CD4-positive, alpha-beta memory T cell (primary cell): ENCODE measurements around the gene FAM124B. TPM values are rescaled to one million over a fixed set of nuclear protein-coding genes. Genes with fewer than 3 reads are reported as not detected.
A peak's percentile ranks its signal among the peaks of the same experiment; 100 is the strongest.

Experiments used
- CTCF ChIA-PET: fragments of 350-600 bp; sonication (Branson Sonifier 250); formaldehyde crosslinking; loops from one replicate; lab custom pipeline; 2021; ENCODE audit warnings: inconsistent platforms; ENCODE audit not compliant: partially characterized antibody; lab: Charles Lee
- POLR2A ChIA-PET: fragments of 350-600 bp; sonication (Branson Sonifier 250); formaldehyde crosslinking; loops from one replicate; lab custom pipeline; 2021; ENCODE audit not compliant: partially characterized antibody; lab: Charles Lee
- DNase-seq, 5 donors: peaks; one replicate each; pipeline versions ENCODE4 v3.0.0 to v3.0.0-alpha.2; 2020 to 2022; ENCODE audit warnings: mixed read lengths in 1 of 5
- H3K27ac ChIP-seq: one replicate; pipeline ENCODE4 v1.7.0; 2013; ENCODE audit warnings: low read depth, low read length
- H3K27me3 ChIP-seq: 2 replicates; pipeline ENCODE4 v1.7.0; 2013; ENCODE audit warnings: mild to moderate bottlenecking, low read length, moderate library complexity; ENCODE audit not compliant: insufficient read depth
- H3K36me3 ChIP-seq: 2 replicates; pipeline ENCODE4 v1.7.0; 2013; ENCODE audit warnings: mild to moderate bottlenecking, low read length, moderate library complexity; ENCODE audit not compliant: insufficient read depth
- H3K4me1 ChIP-seq: 2 replicates; pipeline ENCODE4 v1.7.0; 2013; ENCODE audit warnings: mild to moderate bottlenecking, low read length, moderate library complexity; ENCODE audit not compliant: insufficient read depth
- H3K4me3 ChIP-seq, 2 donors: one replicate each; pipeline ENCODE4 v1.7.0; 2013; ENCODE audit warnings: low read length in 2 of 2, mild to moderate bottlenecking in 1 of 2
- H3K9me3 ChIP-seq, 2 donors: one replicate each; pipeline ENCODE4 v1.7.0; 2013; ENCODE audit warnings: low read length in 2 of 2, control low read depth in 1 of 2; ENCODE audit not compliant: control insufficient read depth in 1 of 2
- H3K27ac Mint-ChIP-seq, 7 donors: one replicate each; pipeline ENCODE4 v1.8.0; 2020 to 2021; ENCODE audit warnings: mixed read lengths in 7 of 7, mild to moderate bottlenecking in 6 of 7, inconsistent platforms in 3 of 7, moderate library complexity in 3 of 7
- H3K27me3 Mint-ChIP-seq, 2 donors: one replicate each; pipeline ENCODE4 v1.8.0; 2020 to 2021; ENCODE audit warnings: mixed read lengths in 2 of 2
- H3K36me3 Mint-ChIP-seq, 2 donors: one replicate each; pipeline ENCODE4 v1.8.0; 2020 to 2021; ENCODE audit warnings: mixed read lengths in 2 of 2, inconsistent platforms in 1 of 2, mild to moderate bottlenecking in 1 of 2
- H3K4me1 Mint-ChIP-seq, 4 donors: one replicate each; pipeline ENCODE4 v1.8.0; 2020 to 2021; ENCODE audit warnings: mixed read lengths in 4 of 4, mild to moderate bottlenecking in 1 of 4
- H3K4me3 Mint-ChIP-seq, 8 donors: one replicate each; pipeline ENCODE4 v1.8.0; 2020 to 2021; ENCODE audit warnings: mixed read lengths in 8 of 8, mild to moderate bottlenecking in 7 of 8, moderate library complexity in 6 of 8, inconsistent platforms in 3 of 8
- H3K9me3 Mint-ChIP-seq, 8 donors: one replicate each; pipeline ENCODE4 v1.8.0; 2020 to 2021; ENCODE audit warnings: mixed read lengths in 8 of 8, mild to moderate bottlenecking in 5 of 8, inconsistent platforms in 3 of 8, moderate library complexity in 1 of 8
- intact Hi-C: fragments of 100-400 bp; cut with micrococcal nuclease; formaldehyde crosslinking; loops from one replicate; pipeline ENCODE4 v1.15.1; 2023
- polyA plus RNA-seq, 2 donors: library from polyadenylated mRNA; unstranded; fragments of 300-500 nt; fragmentation: Illumina TruSeq; gene quantifications; one replicate each; pipeline ENCODE4 v1.2.3, GENCODE V29; 2021
- total RNA-seq, 2 experiments: library from RNA; stranded (reverse); gene quantifications; one replicate each; pipeline ENCODE4 v1.2.3, GENCODE V29; 2021

The FAM124B gene
- total and polyA plus RNA-seq, 4 experiments from 2014 or later: 0.15 to 1.2 (median 0.54) TPM

GRCh38 chr2:224369028-224369632 lies 32.8 kb downstream of the FAM124B start:
- POLR2A ChIA-PET: interaction anchor here (1.5 kb wide), 1 partner anchor 399 kb away, joined by 3 read pairs; no protein-coding TSS in a partner anchor

DNA sequence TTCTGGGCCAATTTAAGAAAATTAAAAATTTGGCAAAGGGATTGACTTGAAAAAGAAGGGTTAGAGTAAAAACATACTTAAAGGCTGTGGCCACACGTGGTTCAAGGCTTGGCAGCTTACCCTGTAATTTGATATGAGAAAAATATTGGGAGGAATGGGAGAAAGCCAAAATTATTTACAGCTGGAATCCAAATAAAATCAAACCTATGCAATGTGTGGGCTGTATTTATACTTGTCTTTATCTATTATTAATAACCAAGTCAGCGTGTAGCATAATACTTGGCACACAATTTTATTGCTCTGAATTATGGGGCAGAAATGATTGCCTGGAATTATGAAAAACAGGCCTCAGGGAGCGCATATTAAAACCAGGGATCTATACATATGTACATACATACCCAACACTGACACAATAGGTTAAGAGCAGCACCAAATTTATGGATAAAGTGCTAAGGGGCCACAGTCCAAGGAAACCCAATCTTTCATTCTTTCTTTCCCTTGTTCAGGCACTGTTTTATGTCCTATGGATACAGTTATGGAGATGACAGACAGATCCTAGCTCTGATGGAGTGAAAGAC lies 35.6 kb downstream of the FAM124B start:
- intact Hi-C loops: no loop called here
- ChIA-PET CTCF (interaction anchor here (2.4 to 15.7 kb wide), 2 partner anchors 8 to 284 kb away, joined by 7 to 218 read pairs; no protein-coding TSS in a partner anchor), POLR2A (no interaction called here)
- H3K4me1 ChIP-seq: no peaks in the 10 kb centered on the region
- H3K4me3 ChIP-seq: no peak overlapping the region
- peaks cover 3% of the 10 kb centered on the region in 2 donors for H3K27me3 Mint-ChIP-seq
- H3K9me3 ChIP-seq: no peaks in the 10 kb centered on the region
- H3K9me3 Mint-ChIP-seq: no peaks in the 10 kb centered on the region
- H3K27ac ChIP-seq: no peak overlapping the region
- no peaks in the 10 kb centered on the region for H3K4me1 Mint-ChIP-seq
- H3K27me3 ChIP-seq: no peaks in the 10 kb centered on the region
- H3K36me3 ChIP-seq: no peaks in the 10 kb centered on the region
- no peak overlapping the region for H3K27ac Mint-ChIP-seq
- no peak for DNase-seq
- no peaks in the 10 kb centered on the region for H3K36me3 Mint-ChIP-seq
- no peak overlapping the region for H3K4me3 Mint-ChIP-seq

More at GRCh38 chr2:224369028-224369632, 32.8 kb downstream of the FAM124B start:
- H3K36me3 ChIP-seq: no peaks in the 10 kb centered on the region
- H3K4me1 ChIP-seq: no peaks in the 10 kb centered on the region
- no peak overlapping the region for H3K27ac ChIP-seq
- Mint-ChIP-seq H3K27ac (no peak overlapping the region), H3K36me3 (no peaks in the 10 kb centered on the region), H3K27me3 (peaks cover 2 to 3% of the 10 kb centered on the region in 2 donors), H3K4me3 (no peak overlapping the region), H3K4me1 (no peaks in the 10 kb centered on the region), H3K9me3 (no peaks in the 10 kb centered on the region)
- intact Hi-C loops: loop anchor here (1.0 kb wide), 1 partner anchor 376 kb away; no protein-coding TSS in a partner anchor
- DNase-seq: peak in 4 of 5 donors; percentile 15 to 32 (median 26)
- no peak overlapping the region for H3K4me3 ChIP-seq
- CTCF ChIA-PET: interaction anchor here (0.7 to 15.7 kb wide), 28 partner anchors 10 to 399 kb away, joined by 3 to 218 read pairs (median 4); partner anchors contain the start of gene FAM124B
- no peaks in the 10 kb centered on the region for H3K27me3 ChIP-seq
- no peaks in the 10 kb centered on the region for H3K9me3 ChIP-seq

DNA sequence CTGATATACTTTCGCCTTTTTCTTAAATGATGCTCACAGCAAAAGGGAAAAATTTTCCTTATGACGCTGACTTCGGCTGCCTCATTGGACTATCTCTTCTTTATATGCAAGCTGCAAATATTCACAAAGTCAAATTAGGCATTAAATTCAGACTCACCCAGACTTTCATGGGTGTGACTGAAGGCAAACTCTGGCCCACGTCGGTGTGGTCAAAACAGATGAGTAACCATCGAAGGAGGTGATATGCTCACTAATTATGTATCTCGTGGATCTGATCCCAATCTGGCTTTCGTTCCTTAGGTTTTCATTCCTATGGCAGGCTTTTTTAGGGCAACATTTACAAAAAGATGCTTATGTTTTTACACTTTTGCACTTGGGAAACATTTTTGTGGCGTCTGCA lies 36.6 kb downstream of the FAM124B start:
- POLR2A ChIA-PET: no interaction called here
- CTCF ChIA-PET: interaction anchor here (2.4 to 15.7 kb wide), 2 partner anchors 9 to 285 kb away, joined by 7 to 218 read pairs; no protein-coding TSS in a partner anchor

DNA sequence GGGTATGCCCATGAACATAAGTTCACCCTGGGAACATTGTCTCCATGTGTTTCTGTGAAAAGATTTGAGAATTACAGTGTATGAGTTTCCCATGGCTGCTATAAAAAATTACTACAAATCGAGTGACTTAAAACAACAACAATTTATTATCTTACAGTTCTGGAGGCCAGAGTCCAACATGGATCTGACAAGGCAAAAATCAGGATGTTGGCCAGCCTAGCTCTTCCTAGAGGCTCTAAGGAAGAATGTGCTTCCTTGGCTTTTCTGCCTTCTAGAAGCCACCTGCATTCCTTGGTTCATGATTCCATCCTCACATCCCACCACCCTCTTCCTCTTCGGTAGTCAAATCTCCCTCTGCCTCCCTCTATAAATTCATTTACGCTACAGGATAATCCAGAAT lies 38.6 kb downstream of the FAM124B start:
- H3K9me3 ChIP-seq: no peaks in the 10 kb centered on the region
- Mint-ChIP-seq H3K9me3 (no peaks in the 10 kb centered on the region), H3K36me3 (no peaks in the 10 kb centered on the region), H3K27ac (no peak overlapping the region), H3K4me1 (no peaks in the 10 kb centered on the region), H3K27me3 (peaks cover 2 to 4% of the 10 kb centered on the region in 2 donors), H3K4me3 (no peak overlapping the region)
- intact Hi-C loops: no loop called here
- ChIA-PET POLR2A (no interaction called here), CTCF (interaction anchor here (15.7 kb wide), 1 partner anchor 287 kb away, joined by 218 read pairs; no protein-coding TSS in a partner anchor)
- H3K36me3 ChIP-seq: no peaks in the 10 kb centered on the region
- DNase-seq: no peak
- no peaks in the 10 kb centered on the region for H3K27me3 ChIP-seq
- H3K27ac ChIP-seq: no peak overlapping the region
- H3K4me1 ChIP-seq: no peaks in the 10 kb centered on the region
- H3K4me3 ChIP-seq: no peak overlapping the region

More for the DNA sequence above, 36.6 kb downstream of the FAM124B start:
- Histone ChIP-seq H3K36me3 (no peaks in the 10 kb centered on the region), H3K9me3 (no peaks in the 10 kb centered on the region), H3K27ac (no peak overlapping the region), H3K4me3 (no peak overlapping the region), H3K27me3 (no peaks in the 10 kb centered on the region), H3K4me1 (no peaks in the 10 kb centered on the region)
- Mint-ChIP-seq H3K27ac (no peak overlapping the region), H3K27me3 (peaks cover 3 to 4% of the 10 kb centered on the region in 2 donors), H3K4me3 (no peak overlapping the region), H3K4me1 (no peaks in the 10 kb centered on the region), H3K36me3 (no peaks in the 10 kb centered on the region), H3K9me3 (no peaks in the 10 kb centered on the region)
- intact Hi-C loops: no loop called here
- no peak for DNase-seq

DNA sequence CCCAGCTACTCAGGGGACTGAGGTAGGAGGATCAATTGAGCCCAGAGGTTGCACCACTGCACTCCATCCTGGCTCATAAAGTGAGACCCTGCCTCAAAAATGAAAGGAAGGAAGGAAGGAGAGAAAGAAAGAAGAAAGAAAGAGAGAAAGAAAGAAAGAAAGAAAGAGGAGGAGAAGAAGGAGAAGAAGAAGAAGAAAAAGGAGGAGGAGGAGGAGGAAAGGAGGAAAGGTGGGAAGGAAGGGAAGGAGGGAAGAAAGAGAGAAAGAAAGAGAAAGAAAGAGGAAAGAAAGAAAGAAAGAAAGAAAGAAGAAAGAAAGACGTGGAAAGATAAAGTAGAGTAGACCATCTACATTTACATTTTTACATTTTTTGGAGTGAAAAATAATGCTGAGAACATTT lies 39.8 kb downstream of the FAM124B start:
- Histone ChIP-seq H3K4me1 (no peaks in the 10 kb centered on the region), H3K4me3 (no peak overlapping the region), H3K36me3 (no peaks in the 10 kb centered on the region), H3K27ac (no peak overlapping the region), H3K27me3 (no peaks in the 10 kb centered on the region), H3K9me3 (no peaks in the 10 kb centered on the region)
- Mint-ChIP-seq H3K9me3 (no peaks in the 10 kb centered on the region), H3K4me3 (no peak overlapping the region), H3K36me3 (no peaks in the 10 kb centered on the region), H3K27ac (no peak overlapping the region), H3K4me1 (no peaks in the 10 kb centered on the region), H3K27me3 (peaks cover 2 to 4% of the 10 kb centered on the region in 2 donors)
- CTCF ChIA-PET: interaction anchor here (1.0 to 15.7 kb wide), 3 partner anchors 9 to 419 kb away, joined by 3 to 218 read pairs (median 3); no protein-coding TSS in a partner anchor
- intact Hi-C loops: no loop called here
- POLR2A ChIA-PET: no interaction called here
- no peak for DNase-seq

DNA sequence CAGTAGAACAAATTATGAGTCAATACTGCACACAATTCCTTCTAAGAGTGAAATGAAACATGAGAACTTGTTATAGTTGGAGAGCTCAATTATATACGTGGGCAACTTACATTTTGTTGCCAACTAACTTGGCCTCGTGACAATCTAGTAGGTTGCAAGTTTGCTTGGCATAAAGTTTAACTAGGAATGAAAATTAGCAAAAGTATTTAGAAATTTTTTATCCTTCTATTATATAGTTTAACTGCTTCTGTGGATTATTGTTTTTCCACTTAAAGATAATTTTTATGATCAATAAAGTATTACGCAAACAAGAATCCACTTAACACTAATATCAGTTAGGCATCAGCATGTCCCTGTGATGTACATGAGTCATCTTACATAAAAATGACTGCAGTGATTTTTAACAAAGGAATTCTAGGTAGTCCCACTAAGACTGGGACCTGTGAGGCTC lies 41.1 kb downstream of the FAM124B start:
- Mint-ChIP-seq H3K4me1 (no peaks in the 10 kb centered on the region), H3K27ac (no peak overlapping the region), H3K27me3 (peaks cover 2 to 4% of the 10 kb centered on the region in 2 donors), H3K4me3 (no peak overlapping the region), H3K36me3 (no peaks in the 10 kb centered on the region), H3K9me3 (no peaks in the 10 kb centered on the region)
- Histone ChIP-seq H3K4me3 (no peak overlapping the region), H3K36me3 (no peaks in the 10 kb centered on the region), H3K4me1 (no peaks in the 10 kb centered on the region), H3K27ac (no peak overlapping the region), H3K27me3 (no peaks in the 10 kb centered on the region), H3K9me3 (no peaks in the 10 kb centered on the region)
- POLR2A ChIA-PET: no interaction called here
- DNase-seq: no peak
- CTCF ChIA-PET: interaction anchor here (0.7 to 15.7 kb wide), 4 partner anchors 8 to 289 kb away, joined by 3 to 218 read pairs (median 12); no protein-coding TSS in a partner anchor
- intact Hi-C loops: no loop called here

- no peaks in the 10 kb centered on the region for H3K27me3 ChIP-seq
- H3K36me3 Mint-ChIP-seq: no peaks in the 10 kb centered on the region
- intact Hi-C loops: loop anchor here (5.0 kb wide), 1 partner anchor 387 kb away; no protein-coding TSS in a partner anchor
- H3K9me3 ChIP-seq: no peaks in the 10 kb centered on the region
- H3K9me3 Mint-ChIP-seq: no peaks in the 10 kb centered on the region
- H3K27me3 Mint-ChIP-seq: peaks cover 2 to 7% of the 10 kb centered on the region in 2 donors
- H3K4me1 ChIP-seq: no peaks in the 10 kb centered on the region
- H3K27ac Mint-ChIP-seq: no peak overlapping the region
- H3K4me3 ChIP-seq: no peak overlapping the region
- POLR2A ChIA-PET: no interaction called here
- no peaks in the 10 kb centered on the region for H3K36me3 ChIP-seq
- H3K4me1 Mint-ChIP-seq: no peaks in the 10 kb centered on the region
- no peak overlapping the region for H3K4me3 Mint-ChIP-seq
- H3K27ac ChIP-seq: no peak overlapping the region
- CTCF ChIA-PET: interaction anchor here (1.2 to 15.7 kb wide), 5 partner anchors 9 to 416 kb away, joined by 3 to 218 read pairs (median 3); no protein-coding TSS in a partner anchor
- no peak for DNase-seq
Measured at GRCh38 chr2:224359569-224359968, 42.3 kb downstream of the FAM124B start.
